ENCODE data around the gene UGT1A8.
"Not testable (repeated sequence)": the region's sequence is repeated elsewhere in the genome, so short reads cannot be mapped to it uniquely, and the experiment has no call there.

The UGT1A8 gene

DNA sequence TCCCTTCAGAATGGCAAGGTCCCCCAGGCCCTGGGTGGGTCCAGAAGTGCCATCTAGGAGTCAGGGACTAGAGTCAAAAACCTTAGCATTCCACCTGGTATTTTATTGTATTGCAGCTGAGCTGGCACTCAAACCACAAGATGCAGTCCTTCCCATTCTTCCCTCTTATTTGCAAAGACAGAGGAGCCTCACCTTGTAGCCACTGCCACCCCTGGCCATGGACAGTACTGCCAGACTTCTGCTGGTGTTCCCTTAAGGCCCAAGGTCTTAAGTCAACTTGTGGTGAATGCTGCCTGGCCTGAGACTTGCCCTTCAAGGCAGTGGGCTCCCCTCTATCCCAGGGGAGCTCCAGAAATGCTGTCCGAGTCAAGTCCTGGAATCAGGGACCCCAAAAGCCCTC, 25.7 kb downstream of the UGT1A8 start:
- DNase-seq = no peak

DNA sequence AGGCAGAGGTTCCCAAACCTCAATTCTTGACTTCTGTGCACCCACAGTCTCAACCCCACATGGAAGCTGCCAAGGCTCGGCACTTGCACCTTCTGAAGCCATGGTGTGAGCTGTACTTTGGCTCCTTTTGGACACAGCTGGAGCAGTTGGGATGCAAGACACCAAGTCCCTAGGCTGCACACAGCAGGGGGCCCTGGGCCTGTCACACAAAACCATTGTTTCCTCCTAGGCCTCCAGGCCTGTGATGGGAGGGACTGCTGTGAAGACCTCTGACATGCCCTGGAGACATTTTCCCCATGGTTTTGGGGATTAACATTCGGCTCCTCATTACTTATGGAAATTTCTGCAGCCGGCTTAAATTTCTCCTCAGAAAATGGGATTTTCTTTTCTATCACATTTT, 28.6 kb downstream of the UGT1A8 start:
- DNase-seq = not testable (repeated sequence)

DNA sequence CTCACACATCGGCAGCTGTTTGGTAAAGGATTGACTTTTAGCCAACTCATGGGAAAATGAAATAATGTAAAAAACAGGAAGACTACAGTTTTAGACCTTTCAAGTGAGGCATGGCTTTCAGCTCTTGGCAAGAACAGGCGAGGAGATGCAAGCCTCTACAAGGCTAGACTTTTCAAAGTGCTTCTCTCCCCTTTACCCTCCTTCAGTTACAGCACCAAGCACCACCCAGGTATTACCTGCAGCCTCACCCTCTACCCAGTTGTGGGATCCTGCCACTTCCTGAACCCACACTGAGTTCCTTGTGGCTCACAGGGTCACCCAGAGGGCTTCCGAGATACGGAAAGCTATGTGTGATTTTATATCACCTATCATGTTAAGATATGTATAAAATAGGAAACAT, 33.5 kb downstream of the UGT1A8 start:
- no peak for DNase-seq

DNA sequence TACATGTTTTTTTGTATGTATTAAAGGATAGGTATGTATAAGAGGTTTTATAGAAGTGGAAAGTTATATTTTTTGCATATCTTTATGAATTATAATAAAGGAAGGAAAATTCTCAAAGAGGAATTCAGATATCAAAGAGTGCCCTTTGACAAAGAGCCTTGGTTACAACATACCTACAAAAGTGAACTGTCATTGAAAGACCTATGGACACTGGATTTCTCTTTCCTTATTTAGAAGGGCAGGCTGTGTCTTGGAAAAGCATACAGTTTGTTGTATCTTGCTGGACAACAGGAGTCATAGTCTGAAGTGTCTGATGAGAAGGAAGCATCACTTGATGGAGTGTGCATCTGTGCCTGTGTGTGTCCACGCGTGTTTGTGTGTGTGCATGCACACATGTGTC, 34.0 kb downstream of the UGT1A8 start:
- DNase-seq = no peak

DNA sequence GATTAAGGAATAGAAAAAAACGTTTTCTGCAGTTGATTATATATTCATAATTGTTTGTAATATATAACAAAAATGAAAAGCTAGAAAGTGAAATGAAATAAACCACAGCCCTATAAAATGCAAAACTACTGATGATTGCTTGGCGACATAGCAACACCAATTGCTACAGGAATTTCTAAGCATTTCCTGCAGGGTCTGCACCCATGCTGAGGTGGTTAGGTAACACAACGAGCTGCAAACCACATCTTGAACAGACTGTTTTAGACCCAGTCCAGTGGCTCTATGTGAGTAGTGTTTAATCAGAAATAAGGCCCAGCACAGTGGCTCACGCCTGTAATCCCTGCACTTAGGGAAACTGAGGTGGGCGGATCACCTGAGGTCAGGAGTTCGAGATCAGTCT, 37.1 kb downstream of the UGT1A8 start:
- DNase-seq = no peak

DNA sequence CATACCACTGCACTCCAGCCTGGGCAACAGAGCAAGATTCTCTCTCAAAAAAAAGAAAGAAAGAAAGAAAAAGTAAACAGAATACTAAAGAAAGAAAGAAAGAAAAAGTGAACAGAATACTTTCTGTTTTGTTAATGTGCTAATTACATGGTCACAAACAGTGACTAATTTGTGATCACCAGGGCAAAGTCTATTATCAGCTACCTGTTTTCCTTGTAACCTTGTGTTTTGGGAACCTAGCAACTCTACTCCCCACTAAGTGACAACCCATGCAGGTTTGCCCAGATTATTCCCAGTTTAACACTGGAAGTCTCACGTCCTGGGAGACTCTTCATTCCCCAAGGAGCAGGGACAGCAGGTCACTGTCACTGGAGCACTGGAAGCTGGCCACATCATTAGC, 37.6 kb downstream of the UGT1A8 start:
- no peak for DNase-seq

DNA sequence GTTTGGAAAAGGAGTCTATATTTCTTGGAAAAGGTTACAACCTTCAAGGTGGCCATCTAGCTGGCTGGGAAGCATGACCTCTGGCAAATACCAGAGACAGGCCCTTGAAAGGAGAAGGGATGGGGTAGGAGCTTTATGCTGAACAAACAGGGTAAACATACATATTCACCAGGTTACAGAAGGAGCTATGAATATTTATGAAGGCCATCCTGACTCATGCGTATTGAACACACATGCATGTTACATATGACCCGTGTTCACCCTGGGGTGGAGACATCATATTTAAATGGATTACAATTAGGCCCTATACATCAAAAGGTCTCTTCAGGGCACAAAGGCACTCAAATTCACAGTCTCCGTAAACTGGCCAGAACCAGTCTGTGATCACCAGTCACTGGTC, 38.5 kb downstream of the UGT1A8 start:
- DNase-seq = not testable (repeated sequence)

DNA sequence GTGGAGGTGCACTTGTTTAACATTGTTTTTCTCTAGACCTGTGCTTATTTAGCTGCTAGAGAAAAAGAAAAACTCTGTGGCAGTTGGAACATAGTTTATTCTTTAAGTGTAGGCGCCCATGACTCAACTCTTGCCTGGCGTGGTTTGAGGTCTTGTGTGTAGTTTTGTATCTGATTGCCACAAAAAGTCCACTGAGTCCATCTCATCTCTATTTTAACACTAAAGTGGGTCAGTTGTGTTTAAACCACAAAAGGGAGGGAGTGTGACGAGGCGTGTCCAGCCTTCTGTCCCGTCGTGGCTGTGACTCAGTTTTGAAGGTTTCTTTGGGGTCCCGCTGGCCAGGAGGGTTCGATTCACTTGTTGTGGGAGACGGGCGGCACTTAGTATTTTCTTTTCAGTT, 39.0 kb downstream of the UGT1A8 start:
- DNase-seq = no peak

DNA sequence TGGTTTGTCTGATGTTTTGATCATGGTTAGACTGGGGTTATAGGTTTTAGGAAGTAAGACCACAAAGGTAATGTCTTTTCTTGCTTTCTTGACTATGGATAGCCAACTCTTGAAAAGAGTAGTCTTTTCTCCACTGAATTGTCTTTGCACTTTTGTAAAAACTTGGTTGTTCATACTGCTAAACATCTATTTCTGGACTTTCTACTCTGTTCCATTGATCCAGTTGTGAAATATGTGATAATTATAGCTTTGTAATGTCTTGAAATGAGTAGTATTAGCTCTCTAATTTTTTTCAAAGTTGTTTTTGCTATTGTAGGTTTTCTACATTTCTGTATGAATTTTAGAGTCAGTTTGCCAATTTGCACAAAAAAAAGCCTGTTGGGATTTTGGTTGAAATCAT, 41.2 kb downstream of the UGT1A8 start:
- no peak for DNase-seq

DNA sequence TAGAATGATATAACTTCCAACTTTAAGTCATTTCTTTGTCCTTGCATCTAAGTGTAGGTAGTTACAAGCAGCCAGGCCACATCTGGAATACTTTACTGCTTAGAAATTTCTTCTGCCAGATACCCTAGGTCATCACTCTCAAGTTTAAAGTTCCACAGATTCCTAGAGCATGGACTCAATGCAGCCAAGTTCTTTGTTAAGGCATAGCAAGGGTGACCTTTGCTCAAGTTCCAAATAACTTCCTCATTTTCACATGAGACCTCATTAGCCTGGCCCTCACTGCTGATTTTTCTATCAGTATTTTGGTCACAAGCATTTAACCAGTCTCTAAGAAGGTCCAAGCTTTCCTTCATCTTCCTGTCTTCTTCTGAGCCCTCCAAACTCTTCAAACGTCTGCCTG, 46.5 kb downstream of the UGT1A8 start:
- no peak for DNase-seq

DNA sequence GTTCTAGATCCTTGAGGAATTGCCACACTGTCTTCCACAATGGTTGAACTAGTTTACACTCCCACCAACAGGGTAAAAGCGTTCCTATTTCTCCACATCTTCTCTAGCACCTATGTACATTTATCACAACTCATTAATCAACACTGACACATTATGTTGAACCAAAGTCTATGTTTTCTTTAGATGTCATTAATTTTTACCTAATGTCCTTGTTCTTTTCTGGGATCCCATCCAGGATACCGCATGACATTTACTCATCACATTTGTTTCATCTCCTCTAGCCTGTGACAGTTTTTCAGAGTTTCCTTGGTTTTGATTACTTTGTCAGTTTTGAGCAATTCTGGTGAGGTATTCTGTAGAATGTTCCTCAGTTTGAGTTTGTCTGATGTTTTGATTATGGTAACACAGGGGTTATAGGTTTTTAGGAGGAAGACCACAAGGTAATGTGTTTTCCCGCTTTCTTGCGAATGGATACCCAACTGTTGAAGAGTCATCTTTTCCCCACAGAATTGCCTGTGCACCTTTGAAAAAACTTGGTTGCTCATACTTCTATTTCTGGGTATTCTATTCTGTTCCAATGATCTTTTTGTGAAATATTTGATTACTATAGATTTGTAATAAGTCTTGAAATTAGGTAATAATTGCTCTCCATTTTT, 51.3 kb downstream of the UGT1A8 start:
- no peak for DNase-seq

DNA sequence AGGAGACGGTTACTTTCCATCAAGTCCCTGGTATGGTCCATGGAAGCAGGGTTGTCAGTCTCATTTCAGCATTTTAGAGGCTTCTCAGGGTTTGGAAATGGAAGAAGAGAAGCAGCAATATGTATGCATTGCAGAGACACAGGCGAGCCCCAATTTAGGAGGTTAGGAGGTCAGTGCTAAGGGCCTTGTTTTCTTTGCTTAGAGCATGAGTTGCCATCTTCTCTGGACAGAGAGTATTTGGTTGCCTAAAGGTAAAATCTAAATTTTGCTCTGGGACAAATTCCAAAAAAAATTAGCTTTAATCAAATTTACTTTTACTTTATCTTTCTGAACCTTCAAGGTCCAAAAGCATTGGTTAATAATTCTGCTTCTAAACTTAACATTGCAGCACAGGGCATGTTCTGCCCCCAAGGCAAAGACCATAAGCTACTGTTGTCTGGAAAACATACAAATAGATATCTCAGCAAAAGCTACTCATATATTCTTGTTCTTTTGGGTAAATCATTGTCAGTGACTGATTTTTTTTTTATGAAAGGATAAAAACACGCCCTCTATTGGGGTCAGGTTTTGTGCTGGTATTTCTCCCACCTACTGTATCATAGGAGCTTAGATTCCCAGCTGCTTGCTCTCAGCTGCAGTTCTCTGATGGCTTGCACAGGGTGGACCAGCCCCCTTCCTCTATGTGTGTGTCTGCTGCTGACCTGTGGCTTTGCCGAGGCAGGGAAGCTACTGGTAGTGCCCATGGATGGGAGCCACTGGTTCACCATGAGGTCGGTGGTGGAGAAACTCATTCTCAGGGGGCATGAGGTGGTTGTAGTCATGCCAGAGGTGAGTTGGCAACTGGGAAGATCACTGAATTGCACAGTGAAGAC, 54.1 kb downstream of the UGT1A8 start, which contains the start of gene UGT1A9:
Gene UGT1A9 (plus strand): TSS at position 609 of the 872 bp plus-strand sequence. CDS start 37 bp downstream, at position 646.
- no peak for DNase-seq

DNA sequence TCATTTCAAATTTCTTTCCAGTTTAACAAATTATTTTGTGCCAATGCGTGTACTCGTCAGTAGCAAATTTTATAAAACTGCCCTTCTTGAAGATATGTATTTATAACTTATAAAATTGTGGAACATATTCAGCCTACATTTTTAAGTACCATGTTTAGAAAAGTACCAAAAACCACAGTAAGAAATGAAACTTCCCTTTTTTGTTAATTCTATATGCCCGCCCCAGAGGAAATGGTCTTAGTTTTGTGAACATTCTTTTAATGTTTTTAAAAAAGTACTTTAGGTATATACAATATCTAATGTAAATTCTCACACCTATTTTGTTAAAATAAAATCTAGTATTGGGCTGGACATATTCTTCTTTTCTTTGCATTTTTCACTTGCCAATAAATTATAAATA, 55.5 kb downstream of the UGT1A8 start:
- no peak for DNase-seq

DNA sequence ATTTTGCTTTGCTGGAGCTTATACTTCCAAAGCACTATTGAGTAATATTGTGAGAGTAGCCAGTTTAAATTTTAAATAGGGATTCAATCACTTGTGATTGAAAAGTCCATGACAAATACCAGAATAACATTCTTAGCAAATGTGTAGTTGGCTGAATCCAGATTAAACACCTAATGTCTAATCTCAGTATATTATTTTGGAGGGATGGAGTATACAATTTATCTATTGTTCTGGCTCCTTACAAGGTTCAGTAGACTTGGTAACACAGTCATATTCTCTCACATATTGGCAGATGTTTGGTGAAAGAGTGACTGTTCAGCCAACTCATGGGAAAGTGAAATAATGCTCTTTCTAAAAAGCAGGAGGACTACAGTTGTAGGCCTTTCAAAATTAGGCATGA, 56.5 kb downstream of the UGT1A8 start:
- DNase-seq = no peak

DNA sequence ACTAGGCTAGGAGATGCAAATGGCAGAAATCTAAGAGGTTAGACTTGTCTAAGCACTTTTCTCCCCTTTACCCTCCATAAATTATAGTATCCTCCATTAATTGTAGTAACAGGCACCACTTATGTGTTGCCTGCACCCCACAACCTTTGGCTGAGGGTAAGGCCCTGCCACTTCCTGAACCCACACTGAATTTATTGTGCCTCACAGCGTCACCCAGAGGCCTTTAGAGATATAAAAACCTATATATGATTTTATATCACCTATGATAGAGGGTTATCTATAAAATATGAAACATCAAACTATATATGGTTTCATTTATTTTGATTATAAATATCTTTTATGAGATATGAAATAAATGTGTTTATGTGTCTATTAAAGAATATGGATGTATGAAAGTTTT, 56.9 kb downstream of the UGT1A8 start:
- no peak for DNase-seq

DNA sequence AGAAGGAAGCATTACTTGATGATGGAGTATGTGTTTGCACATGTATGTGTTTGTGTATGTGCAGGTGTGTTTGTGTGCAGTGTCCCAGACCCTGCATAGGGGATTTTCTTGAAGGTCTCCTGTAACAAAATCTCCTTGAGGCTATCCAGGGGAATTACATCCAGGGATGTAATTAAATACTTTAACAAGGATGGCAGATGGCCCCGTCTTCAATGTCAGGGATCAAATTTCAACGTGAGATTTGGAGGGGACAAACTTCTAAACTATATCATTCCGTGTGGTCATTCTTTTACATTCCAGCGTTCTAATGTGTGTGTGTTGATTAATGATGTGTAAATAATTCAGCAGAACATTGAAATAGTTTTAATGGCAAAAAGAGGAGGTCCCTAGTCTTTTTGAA, 57.6 kb downstream of the UGT1A8 start:
- DNase-seq = no peak

DNA sequence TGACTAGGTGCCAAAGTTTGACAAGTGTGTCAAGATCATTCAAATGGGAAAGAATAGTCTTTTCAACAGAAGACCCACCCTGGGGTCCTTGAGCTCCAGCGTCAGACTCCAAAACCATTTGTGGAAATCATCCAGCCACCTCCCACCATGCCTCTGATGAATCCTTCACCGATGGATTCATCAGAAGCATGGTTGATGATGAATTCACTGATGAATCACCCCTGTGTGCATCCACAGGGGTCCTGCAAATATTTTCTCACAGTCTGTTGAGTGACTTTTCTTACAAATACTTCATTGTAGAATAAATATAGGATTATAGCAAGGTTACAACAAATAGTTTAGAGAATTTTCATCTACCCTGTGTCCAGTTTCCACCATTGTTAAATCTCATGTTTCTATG, 58.6 kb downstream of the UGT1A8 start:
- no peak for DNase-seq

DNA sequence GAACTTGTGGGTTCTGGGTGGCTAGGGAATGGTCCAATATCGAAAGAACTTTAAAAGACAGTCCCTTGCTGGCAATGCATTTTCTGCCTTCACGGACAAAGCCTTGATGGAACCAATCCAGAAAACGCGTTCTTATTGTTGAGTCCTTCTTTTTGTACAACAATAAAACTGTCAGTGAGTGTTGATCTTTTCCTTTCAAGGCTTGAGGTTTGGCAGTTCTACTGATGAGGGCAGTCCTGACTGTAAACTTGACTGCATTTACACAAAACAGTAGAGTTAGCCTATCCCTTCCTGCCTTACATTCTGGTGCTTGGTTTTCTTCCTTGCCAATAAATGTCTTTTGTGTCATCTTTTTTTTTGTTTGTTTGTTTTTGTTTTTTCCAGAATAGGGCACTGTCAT, 61.8 kb downstream of the UGT1A8 start:
- no peak for DNase-seq

DNA sequence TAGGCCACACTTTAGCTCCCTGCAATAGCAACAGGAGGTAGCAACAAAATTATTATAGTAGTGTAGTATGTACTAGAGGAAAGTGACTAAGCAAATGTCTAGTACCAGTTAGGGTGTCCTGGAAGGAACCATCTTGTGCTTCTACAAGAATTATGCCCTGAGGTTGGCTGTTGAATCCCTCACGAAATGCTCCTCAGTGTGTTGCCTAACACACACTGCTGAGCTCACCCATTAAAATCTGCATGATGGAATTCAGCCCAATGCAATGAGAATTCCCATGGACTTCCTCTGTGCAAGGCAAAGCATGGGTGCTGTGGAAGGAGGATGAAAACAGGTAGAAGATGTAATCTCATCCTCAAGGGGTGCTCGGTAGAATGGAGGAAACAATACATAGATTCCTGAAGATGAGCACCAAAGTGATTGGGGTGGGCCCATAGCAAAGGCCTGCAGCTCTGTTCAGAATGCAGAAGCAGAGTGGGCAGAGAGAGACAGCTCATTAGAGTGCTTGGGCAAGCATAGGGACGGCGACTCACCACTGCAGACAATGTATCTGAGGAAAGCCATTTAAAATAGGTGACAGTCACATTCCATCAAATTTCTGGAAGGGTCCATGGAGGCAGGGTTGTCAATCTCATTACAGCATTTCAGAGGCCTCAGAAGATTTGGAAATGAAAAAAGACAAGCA, 63.1 kb downstream of the UGT1A8 start:
- no peak for DNase-seq

DNA sequence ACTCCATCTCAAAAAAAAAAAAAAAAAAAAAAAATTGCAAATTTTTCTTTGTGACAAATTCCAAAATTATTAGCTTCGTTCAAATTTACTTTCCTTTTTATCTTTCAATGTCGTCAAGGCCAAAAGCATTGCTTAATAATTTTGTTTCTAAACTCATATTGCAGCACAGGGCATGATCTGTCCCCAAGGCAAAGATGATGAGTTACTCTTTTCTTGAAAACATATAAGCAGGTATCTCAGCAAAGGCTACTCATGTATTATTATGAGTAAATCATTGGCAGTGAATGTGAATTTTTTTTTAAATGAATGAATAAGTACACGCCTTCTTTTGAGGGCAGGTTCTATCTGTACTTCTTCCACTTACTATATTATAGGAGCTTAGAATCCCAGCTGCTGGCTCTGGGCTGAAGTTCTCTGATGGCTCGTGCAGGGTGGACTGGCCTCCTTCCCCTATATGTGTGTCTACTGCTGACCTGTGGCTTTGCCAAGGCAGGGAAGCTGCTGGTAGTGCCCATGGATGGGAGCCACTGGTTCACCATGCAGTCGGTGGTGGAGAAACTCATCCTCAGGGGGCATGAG, 64.2 kb downstream of the UGT1A8 start, which contains the start of gene UGT1A7:
Gene UGT1A7 (plus strand): TSS at position 381 of the 579 bp plus-strand sequence. CDS start 37 bp downstream, at position 418.
- DNase-seq = no peak

DNA sequence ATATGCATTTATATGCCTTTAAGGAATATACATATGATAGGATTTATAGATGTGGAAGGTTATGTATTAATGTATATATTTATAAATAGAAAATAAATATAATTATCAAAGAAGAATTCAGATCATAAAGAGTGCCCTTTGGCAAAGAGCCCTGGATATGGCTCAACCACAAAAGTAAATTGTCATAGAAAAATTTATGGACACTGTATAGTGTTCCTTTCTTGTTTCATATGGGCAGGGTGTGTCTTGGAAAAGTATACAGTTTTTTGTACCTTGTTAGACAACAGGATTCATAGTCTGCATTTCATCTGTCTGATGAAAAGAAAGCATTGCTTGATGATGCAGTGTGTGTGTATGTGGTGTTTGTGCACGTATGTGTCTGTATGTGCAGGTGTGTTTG, 67.2 kb downstream of the UGT1A8 start:
- no peak for DNase-seq

DNA sequence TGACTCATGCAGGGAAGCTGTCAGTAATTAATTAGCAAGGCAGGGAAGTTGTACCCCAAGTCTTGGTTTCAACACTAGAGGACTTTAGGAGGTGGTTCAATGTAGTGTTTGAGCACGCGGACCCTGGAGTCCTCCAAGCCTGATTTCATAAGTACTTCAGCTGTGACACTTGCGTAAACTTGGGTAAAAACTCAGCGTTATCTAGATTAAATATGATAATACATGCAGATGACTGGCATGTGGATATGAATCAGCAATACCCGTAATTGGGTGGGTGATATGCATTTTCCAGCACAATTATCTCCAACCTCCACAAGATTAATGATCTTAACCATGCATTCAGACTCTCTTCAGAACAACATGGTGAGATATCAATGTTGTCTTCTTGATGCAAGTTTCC, 69.5 kb downstream of the UGT1A8 start:
- DNase-seq = no peak

DNA sequence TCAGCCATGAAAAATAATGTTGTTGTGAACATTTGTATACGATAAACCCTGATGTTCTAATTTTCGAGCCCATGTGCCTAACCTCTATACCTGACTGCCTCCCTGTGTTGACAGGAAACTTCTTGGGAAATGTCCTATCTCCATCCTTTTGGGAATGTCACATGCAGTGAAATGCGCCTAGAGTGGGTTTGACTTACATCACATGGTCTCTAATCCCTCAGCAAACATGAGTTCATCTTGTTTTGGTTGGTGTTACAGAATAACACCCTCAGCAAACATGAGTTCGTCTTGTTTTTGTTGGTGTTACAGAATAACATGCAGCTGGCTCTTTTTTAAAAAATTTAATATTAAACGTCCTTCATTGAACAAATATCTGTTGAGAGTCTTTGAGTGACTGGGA, 70.9 kb downstream of the UGT1A8 start:
- DNase-seq = no peak
